ENCODE results near the gene HCST.
"Not testable (repeated sequence)": the region's sequence is repeated elsewhere in the genome, so short reads cannot be mapped to it uniquely, and the experiment has no call there.

The HCST gene

DNA sequence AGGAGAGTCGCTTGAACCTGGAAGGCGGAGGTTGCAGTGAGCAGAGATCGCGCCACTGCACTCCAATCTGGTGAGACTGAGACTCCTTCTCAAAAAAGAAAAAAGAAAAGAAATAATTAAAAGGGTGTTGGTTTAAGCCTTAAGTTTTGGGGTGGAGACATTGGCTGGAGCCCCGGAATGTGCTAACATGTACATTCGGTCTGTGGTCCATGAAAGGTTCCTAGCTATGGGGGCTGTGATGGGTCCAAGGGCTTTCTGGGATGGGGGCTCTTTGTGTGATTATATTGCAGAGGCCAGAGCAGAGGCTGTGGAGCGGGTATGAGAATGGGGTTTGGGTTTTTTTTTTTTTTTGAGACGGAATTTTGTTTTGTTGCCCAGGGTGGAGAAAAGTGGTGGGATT is 16.4 kb upstream of the HCST start:
- no peak overlapping the region for H3K9ac ChIP-seq (ENCODE audit: insufficient read length)
- H3K27ac ChIP-seq: no peak overlapping the region
- DNase-seq (ENCODE audit: low read depth, low spot score): no peak
- TF ChIP-seq POLR2AphosphoS5 (IDR thresholded peaks at IDR 0.05; ENCODE audit: borderline replicate concordance, low read depth, low read length) (no peak), FOXP2 (optimal IDR thresholded peaks at IDR 0.05; ENCODE audit: control extremely low read depth, extremely low read length, insufficient read depth) (no peak), EZH2 (IDR thresholded peaks at IDR 0.05) (no peak)
- H3K9me3 ChIP-seq (ENCODE audit: low read depth, low read length): no peaks in the 10 kb centered on the region
- no peak overlapping the region for H3K4me3 ChIP-seq
- peaks cover 6% of the 10 kb centered on the region; the same call in 1 of the 2 replicates for H3K36me3 ChIP-seq (ENCODE audit: insufficient read depth, low read length)

DNA sequence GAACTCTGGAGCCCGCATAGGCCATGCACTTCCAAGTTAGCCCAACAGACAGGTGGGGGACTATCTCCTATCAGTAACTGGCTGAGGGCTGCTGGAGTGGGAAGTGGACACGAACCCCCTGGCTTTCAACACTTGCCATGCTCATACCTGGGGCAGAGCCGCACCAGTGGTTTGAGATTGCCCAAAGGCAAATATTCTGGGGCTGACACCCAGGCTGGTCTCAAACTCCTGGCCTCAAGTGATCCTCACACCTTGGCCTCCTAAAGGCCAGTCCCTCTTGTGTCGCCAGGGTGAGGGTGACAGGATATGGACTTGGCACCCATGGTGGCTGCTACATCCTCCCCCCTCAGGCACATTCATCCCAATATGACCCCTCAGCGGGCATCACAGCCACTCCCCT is 15.1 kb upstream of the HCST start:
- Histone ChIP-seq H3K9me3 (ENCODE audit: low read depth, low read length) (no peaks in the 10 kb centered on the region), H3K4me3 (no peak overlapping the region)

DNA sequence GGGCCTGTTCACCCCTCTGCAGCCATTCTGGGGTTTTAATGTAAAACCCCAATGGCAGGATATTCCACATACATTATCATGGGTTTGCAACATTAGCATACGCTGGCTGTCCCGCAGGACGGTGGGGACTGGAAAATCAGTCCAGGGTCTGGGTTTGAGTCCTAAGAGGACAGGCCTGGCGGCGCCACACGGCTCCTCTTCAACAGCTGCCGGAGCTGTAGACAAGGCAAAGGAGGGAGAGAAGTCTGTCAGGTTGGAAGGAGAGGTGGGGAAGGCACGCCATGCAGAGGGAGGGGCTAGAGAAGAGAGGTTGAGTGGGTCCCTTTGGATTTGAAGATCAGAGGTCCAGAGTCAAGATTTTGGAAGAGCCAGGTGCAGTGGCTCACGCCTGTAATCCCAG is 13.9 kb upstream of the HCST start:
- Histone ChIP-seq H3K4me3 (no peak overlapping the region), H3K36me3 (ENCODE audit: insufficient read depth, low read length) (peaks cover 6% of the 10 kb centered on the region; the same call in 1 of the 2 replicates), H3K27ac (no peak overlapping the region), H3K9me3 (ENCODE audit: low read depth, low read length) (no peaks in the 10 kb centered on the region), H3K9ac (ENCODE audit: insufficient read length) (no peak overlapping the region)
- TF ChIP-seq POLR2AphosphoS5 (IDR thresholded peaks at IDR 0.05; ENCODE audit: borderline replicate concordance, low read depth, low read length): no peak
- TF ChIP-seq FOXP2 (optimal IDR thresholded peaks at IDR 0.05; ENCODE audit: control extremely low read depth, extremely low read length, insufficient read depth): no peak
- TF ChIP-seq EZH2 (IDR thresholded peaks at IDR 0.05): no peak
- no peak for DNase-seq (ENCODE audit: low read depth, low spot score)

More for the DNA sequence above, 15.1 kb upstream of the HCST start:
- DNase-seq (ENCODE audit: low read depth, low spot score): no peak
- no peak overlapping the region for H3K9ac ChIP-seq (ENCODE audit: insufficient read length)
- no peak overlapping the region for H3K27ac ChIP-seq
- peaks cover 6% of the 10 kb centered on the region; the same call in 1 of the 2 replicates for H3K36me3 ChIP-seq (ENCODE audit: insufficient read depth, low read length)
- TF ChIP-seq POLR2AphosphoS5 (IDR thresholded peaks at IDR 0.05; ENCODE audit: borderline replicate concordance, low read depth, low read length) (no peak), FOXP2 (optimal IDR thresholded peaks at IDR 0.05; ENCODE audit: control extremely low read depth, extremely low read length, insufficient read depth) (no peak), EZH2 (IDR thresholded peaks at IDR 0.05) (no peak)

- H3K9ac ChIP-seq (ENCODE audit: insufficient read length): no peak overlapping the region
- no peak for DNase-seq (ENCODE audit: low read depth, low spot score)
- H3K4me3 ChIP-seq: no peak overlapping the region
- TF ChIP-seq POLR2AphosphoS5 (IDR thresholded peaks at IDR 0.05; ENCODE audit: borderline replicate concordance, low read depth, low read length): no peak
- no peak for TF ChIP-seq FOXP2 (optimal IDR thresholded peaks at IDR 0.05; ENCODE audit: control extremely low read depth, extremely low read length, insufficient read depth)
- TF ChIP-seq EZH2 (IDR thresholded peaks at IDR 0.05): no peak
- no peak overlapping the region for H3K27ac ChIP-seq
- peaks cover 6% of the 10 kb centered on the region; the same call in 1 of the 2 replicates for H3K36me3 ChIP-seq (ENCODE audit: insufficient read depth, low read length)
- H3K9me3 ChIP-seq (ENCODE audit: low read depth, low read length): no peaks in the 10 kb centered on the region
Observed at GRCh38 chr19:35889370-35890112, 12.8 kb upstream of the HCST start.

DNA sequence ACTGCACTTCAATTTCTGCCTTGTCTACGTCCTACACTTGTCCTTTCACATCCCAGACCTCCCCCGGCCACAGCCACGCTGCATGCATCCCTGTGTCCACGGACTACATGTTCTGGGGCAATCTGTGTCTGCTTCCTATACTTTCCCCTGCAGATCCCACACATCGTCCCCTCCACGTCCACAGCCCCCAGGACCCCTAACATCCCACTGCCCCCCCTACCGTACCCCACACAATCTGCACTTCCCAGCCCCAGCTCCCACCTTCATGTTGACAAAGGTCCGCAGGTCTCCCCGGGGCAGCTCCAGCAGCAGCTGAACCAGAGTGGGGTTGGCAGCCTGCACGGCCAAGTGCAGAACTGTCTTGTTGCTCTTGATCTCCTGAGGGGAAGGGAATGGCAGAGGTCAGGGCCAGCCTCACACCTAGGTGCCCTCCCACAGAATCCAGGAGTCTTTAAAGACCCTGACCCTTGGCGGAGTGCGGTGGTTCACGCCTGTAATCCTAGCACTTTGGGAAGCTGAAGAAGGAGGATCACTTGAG is 12.1 kb upstream of the HCST start:
- no peak overlapping the region for H3K9ac ChIP-seq (ENCODE audit: insufficient read length)
- TF ChIP-seq POLR2AphosphoS5 (IDR thresholded peaks at IDR 0.05; ENCODE audit: borderline replicate concordance, low read depth, low read length) (no peak), EZH2 (IDR thresholded peaks at IDR 0.05) (no peak), FOXP2 (optimal IDR thresholded peaks at IDR 0.05; ENCODE audit: control extremely low read depth, extremely low read length, insufficient read depth) (no peak)
- H3K27ac ChIP-seq: no peak overlapping the region
- H3K36me3 ChIP-seq (ENCODE audit: insufficient read depth, low read length): peaks cover 6% of the 10 kb centered on the region; the same call in 1 of the 2 replicates
- H3K4me3 ChIP-seq: no peak overlapping the region
- no peaks in the 10 kb centered on the region for H3K9me3 ChIP-seq (ENCODE audit: low read depth, low read length)
- DNase-seq (ENCODE audit: low read depth, low spot score): no peak

DNA sequence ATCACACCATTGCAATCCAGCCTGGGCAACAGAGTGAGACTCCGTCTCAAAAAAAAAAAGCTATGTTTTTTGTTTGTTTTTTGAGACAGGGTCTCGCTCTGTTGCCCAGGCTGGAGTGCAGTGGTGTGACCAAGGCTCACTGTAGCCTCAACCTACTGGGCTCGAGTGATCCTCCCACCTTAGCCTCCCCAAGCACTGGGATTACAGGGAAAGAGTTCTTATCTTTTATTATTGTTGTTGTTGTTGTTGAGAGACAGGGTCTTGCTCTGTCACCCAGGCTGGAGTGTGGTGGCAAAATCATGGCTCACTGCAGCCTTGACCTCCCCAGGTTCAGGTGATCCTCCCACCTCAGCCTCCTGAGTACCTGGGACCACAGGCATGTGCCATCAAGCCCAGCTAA is 10.5 kb upstream of the HCST start:
- H3K4me3 ChIP-seq; H3K9ac ChIP-seq (ENCODE audit: insufficient read length); H3K9me3 ChIP-seq (ENCODE audit: low read depth, low read length); DNase-seq (ENCODE audit: low read depth, low spot score); H3K27ac ChIP-seq: not testable (repeated sequence)
- H3K36me3 ChIP-seq (ENCODE audit: insufficient read depth, low read length): peaks cover 12% of the 10 kb centered on the region; the same call in 1 of the 2 replicates

DNA sequence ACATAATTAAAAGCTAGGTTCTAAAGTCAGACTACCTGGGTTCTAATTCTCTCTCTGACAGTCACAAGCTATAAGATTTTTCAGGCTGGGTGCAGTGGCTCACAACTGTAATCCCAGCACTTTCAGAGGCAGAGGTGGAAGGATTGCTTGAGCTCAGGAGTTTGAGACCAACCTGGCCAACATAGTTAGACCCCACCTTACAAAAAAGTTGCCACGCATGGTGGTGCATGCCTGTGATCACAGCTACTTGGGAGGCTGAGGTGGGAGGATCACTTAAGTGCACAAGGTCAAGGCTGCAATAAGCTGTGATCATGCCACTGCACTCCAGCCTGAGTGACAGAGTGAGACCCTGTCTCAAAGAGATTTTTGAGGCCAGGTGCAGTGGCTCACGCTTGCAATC is 8.0 kb upstream of the HCST start:
- Histone ChIP-seq H3K9me3 (ENCODE audit: low read depth, low read length) (no peaks in the 10 kb centered on the region), H3K27ac (no peak overlapping the region), H3K4me3 (no peak overlapping the region), H3K36me3 (ENCODE audit: insufficient read depth, low read length) (peaks cover 10% of the 10 kb centered on the region; the same call in 1 of the 2 replicates), H3K9ac (ENCODE audit: insufficient read length) (no peak overlapping the region)
- DNase-seq (ENCODE audit: low read depth, low spot score): no peak
- TF ChIP-seq EZH2 (IDR thresholded peaks at IDR 0.05) (no peak), FOXP2 (optimal IDR thresholded peaks at IDR 0.05; ENCODE audit: control extremely low read depth, extremely low read length, insufficient read depth) (no peak), POLR2AphosphoS5 (IDR thresholded peaks at IDR 0.05; ENCODE audit: borderline replicate concordance, low read depth, low read length) (no peak)

GRCh38 chr19:35895911-35896642 is 6.3 kb upstream of the HCST start:
- no peak for DNase-seq (ENCODE audit: low read depth, low spot score)
- no peak overlapping the region for H3K27ac ChIP-seq
- peaks cover 5% of the 10 kb centered on the region; the same call in 1 of the 2 replicates for H3K36me3 ChIP-seq (ENCODE audit: insufficient read depth, low read length)
- no peaks in the 10 kb centered on the region for H3K9me3 ChIP-seq (ENCODE audit: low read depth, low read length)
- no peak overlapping the region for H3K9ac ChIP-seq (ENCODE audit: insufficient read length)
- TF ChIP-seq FOXP2 (optimal IDR thresholded peaks at IDR 0.05; ENCODE audit: control extremely low read depth, extremely low read length, insufficient read depth) (no peak), EZH2 (IDR thresholded peaks at IDR 0.05) (no peak), POLR2AphosphoS5 (IDR thresholded peaks at IDR 0.05; ENCODE audit: borderline replicate concordance, low read depth, low read length) (no peak)
- H3K4me3 ChIP-seq: no peak overlapping the region
